SH-SY5Y (cell line): ENCODE results near the gene CTU1.

Experiments used
- GATA2 ChIP-seq: IDR thresholded peaks from 2 replicates; pipeline ENCODE4 v1.6.1; 2011; ENCODE audit warnings: mild to moderate bottlenecking, low read depth, low read length
- GATA3 ChIP-seq: IDR thresholded peaks from 2 replicates; pipeline ENCODE4 v1.6.1; 2011; ENCODE audit warnings: low read depth, mild to moderate bottlenecking, low read length, moderate library complexity

DNA sequence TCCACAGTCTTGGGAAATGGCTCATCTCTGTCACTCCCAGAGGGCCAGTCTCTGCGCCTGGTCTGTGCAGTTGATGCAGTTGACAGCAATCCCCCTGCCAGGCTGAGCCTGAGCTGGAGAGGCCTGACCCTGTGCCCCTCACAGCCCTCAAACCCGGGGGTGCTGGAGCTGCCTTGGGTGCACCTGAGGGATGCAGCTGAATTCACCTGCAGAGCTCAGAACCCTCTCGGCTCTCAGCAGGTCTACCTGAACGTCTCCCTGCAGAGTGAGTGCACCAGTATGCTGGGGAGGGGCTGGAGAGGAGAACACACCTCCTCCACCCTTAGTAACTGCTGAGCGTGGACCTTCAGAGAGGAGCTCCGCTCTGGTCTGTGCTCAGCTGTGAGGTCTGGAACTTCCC is 18.8 kb upstream of the CTU1 start:
- no peak for TF ChIP-seq GATA2
- no peak for TF ChIP-seq GATA3
